ENCODE measurements around the gene SBF2.

The SBF2 gene

DNA sequence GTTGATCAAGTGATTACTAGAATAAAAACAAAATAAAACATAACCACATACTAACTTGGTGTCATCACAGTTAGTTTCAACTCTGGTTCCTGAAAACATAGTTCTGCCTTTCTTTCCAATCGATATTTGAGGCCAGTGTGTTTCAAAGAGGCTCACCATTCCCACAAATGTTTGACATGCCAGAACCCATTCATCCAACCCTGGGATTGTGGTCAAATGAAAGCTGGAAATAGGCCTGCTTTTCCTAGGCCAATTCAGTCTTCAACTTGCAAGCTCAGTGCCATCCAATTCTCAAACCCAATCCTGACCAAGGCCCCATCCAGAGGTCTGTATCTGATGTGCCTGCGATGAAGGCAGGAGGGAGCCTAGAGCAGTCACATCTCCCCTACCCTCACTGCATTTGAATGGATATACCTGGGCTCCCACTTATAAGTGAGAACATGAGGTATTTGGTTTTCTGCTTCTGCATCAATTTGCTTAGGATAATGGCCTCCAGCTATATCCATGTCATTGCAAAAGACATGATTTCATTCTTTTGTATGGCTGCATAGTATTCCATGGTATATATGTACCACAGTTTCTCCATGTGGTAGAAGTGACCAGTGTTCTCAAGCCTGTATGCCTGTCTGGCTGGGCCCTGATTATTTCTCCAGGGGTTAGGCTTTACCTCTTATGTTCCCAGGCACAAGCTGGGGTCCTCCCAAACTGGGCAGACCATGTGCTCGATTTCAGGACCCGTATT, 486.9 kb downstream of the SBF2 start:
- in situ Hi-C loops (cut with MboI; ENCODE audit: low pct_unique_long_range_greater_than_20kb, low sequenced_read_pairs, unreplicated experiment), result no loop called here
- no peak for DNase-seq (ENCODE audit: low spot score)
- TF ChIP-seq, protein P1, sequence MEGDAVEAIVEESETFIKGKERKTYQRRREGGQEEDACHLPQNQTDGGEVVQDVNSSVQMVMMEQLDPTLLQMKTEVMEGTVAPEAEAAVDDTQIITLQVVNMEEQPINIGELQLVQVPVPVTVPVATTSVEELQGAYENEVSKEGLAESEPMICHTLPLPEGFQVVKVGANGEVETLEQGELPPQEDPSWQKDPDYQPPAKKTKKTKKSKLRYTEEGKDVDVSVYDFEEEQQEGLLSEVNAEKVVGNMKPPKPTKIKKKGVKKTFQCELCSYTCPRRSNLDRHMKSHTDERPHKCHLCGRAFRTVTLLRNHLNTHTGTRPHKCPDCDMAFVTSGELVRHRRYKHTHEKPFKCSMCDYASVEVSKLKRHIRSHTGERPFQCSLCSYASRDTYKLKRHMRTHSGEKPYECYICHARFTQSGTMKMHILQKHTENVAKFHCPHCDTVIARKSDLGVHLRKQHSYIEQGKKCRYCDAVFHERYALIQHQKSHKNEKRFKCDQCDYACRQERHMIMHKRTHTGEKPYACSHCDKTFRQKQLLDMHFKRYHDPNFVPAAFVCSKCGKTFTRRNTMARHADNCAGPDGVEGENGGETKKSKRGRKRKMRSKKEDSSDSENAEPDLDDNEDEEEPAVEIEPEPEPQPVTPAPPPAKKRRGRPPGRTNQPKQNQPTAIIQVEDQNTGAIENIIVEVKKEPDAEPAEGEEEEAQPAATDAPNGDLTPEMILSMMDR (IDR thresholded peaks at IDR 0.05; ENCODE audit: extremely low read depth, insufficient read depth, missing control alignments), result no peak

DNA sequence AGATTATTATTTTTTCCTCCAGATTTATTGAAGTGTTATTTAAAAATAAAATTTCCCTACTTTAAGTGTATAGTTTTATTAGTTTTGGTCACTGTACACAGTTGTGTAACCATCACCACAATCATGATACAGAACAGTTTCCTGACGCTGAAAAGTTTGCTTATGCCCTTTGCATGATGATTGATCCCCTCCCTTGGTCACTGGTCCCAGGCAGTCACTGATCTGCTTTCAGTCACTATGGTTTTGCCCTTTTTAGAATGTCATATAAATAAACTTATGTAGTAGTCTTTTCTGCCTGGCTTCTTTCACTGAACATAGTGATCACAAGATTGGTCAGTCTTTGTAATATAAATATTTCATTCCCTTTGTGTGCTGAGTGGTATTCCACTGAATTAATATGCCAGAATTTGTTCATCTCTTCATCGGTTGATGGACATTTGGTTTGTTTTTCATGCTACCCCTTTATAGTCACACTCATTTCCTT, 489.6 kb downstream of the SBF2 start:
- TF ChIP-seq, protein P1 (IDR thresholded peaks at IDR 0.05; ENCODE audit: extremely low read depth, insufficient read depth, missing control alignments), result no peak
- in situ Hi-C loops (cut with MboI; ENCODE audit: low pct_unique_long_range_greater_than_20kb, low sequenced_read_pairs, unreplicated experiment), result no loop called here
- no peak for DNase-seq (ENCODE audit: low spot score)

DNA sequence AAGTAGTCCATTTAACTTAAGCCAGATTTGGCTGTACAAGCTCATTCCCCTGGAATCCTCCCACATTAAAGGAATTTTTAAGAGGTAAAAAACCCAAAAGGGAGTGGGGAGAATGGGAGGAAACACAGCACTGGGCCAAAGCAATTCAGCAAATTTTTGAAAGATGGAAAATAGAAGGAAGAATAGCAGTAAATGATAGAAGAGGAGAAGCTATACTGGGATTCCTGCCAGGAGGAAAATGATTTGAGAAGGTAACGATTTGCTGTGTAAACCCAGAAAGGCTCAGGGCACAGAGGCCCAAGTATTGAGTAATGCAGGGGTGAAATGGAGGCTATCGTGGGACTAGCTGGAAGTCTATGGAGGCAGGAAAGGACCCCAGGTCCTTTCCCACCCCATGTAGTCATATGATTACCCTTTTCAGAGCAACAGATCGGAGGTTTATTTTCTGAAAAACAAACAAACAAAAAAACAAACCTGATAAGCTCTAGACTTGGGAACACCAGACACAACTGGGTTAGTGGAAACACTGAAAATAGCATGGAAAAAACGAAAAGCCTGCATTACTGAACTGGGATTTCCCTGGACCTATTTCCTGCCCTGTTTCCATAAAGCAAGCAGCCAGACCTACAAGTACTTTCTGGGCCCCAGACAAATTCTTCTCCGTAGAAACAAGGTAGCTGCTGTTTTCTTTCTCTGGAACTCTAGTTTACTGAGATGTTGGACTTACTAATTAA, 490.2 kb downstream of the SBF2 start:
- in situ Hi-C loops (cut with MboI; ENCODE audit: low pct_unique_long_range_greater_than_20kb, low sequenced_read_pairs, unreplicated experiment), result no loop called here
- DNase-seq (ENCODE audit: low spot score), result no peak
- TF ChIP-seq, protein P1 (IDR thresholded peaks at IDR 0.05; ENCODE audit: extremely low read depth, insufficient read depth, missing control alignments), result no peak

DNA sequence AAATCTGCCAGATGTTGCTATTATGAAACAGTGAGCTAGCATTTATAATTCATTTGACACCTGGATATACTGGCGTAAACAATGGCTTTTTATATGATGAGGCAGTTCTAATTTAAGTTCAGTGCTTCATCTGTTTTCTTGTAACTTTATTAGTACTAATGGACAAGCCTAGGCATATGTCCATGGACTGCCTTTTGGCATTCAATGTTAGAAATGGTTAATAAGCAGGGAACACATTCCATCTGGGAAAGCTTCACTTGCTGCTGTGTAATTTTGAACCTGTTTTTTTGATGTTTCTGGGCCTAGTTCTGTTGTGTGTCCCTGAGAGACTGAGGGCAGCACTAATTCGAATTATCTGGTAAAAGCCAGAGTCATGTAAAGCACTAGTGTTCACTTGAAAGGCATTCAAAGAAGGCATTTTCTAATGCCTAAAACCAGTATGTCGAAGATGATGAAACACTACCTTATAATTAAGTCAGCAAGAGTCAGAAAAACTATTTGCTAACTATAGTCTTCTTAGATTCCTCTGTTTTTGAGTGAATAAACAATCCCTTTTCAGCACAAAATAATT, 491.6 kb downstream of the SBF2 start:
- DNase-seq (ENCODE audit: low spot score), result no peak
- in situ Hi-C loops (cut with MboI; ENCODE audit: low pct_unique_long_range_greater_than_20kb, low sequenced_read_pairs, unreplicated experiment), result no loop called here
- TF ChIP-seq, protein P1 (IDR thresholded peaks at IDR 0.05; ENCODE audit: extremely low read depth, insufficient read depth, missing control alignments), result no peak

DNA sequence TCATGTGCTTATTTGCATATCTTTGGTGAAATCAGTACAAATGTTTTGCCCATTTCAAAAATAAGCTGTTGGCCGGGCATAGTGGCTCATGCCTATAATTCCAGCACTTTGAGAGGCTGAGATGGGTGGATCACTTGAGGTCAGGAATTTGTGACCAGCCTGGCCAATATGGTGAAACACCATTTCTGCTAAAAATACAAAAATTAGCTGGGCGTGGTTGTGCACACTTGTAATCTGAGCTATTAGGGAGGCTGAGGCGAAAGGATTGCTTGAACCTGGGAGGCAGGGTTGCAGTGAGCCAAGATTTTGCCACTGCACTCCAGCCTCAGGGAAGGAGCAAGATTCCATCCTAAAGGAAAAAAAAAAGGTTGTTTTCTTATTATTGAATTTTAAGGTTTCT, 494.1 kb downstream of the SBF2 start:
- no peak for DNase-seq (ENCODE audit: low spot score)
- in situ Hi-C loops (cut with MboI; ENCODE audit: low pct_unique_long_range_greater_than_20kb, low sequenced_read_pairs, unreplicated experiment), result no loop called here
- TF ChIP-seq, protein P1 (IDR thresholded peaks at IDR 0.05; ENCODE audit: extremely low read depth, insufficient read depth, missing control alignments), result no peak

DNA sequence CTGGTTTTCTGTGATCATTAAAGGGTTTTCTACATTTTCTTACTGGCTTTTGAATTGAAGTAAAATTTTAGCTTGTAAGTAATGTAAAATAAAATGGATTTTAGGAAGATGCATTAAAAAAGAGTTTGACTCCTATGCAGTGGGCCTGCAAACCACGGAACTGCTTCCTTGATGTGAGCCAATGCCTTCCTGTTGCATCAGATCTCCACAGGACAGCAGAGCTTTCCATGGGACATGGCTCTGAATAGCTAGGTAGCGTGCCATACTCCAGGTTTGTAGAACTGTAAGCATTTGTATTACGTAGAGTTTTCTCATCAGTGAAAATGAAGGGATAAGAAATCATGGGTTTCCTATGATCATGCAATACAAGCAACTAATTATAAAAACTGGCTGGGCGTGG, 496.7 kb downstream of the SBF2 start:
- in situ Hi-C loops (cut with MboI; ENCODE audit: low pct_unique_long_range_greater_than_20kb, low sequenced_read_pairs, unreplicated experiment), result no loop called here

More for the DNA sequence above, 496.7 kb downstream of the SBF2 start:
- no peak for DNase-seq (ENCODE audit: low spot score)
- TF ChIP-seq, protein P1 (IDR thresholded peaks at IDR 0.05; ENCODE audit: extremely low read depth, insufficient read depth, missing control alignments), result no peak

Measured in GM13977 (cell line).